Activated CD4-positive, alpha-beta memory T cell treated with anti-CD3 and anti-CD28 coated beads for 36 hours (primary cell): ENCODE data around the gene ANKEF1. TPM values are rescaled to one million over a fixed set of nuclear protein-coding genes. Genes with fewer than 3 reads are reported as not detected.

Experiments used
- CTCF ChIA-PET: fragments of 350-600 bp; sonication (Branson Sonifier 250); formaldehyde crosslinking; loops from one replicate; lab custom pipeline; 2021; ENCODE audit warnings: antibody characterized with exemption, inconsistent platforms; lab: Charles Lee
- POLR2A ChIA-PET: fragments of 350-600 bp; sonication (Branson Sonifier 250); formaldehyde crosslinking; loops from one replicate; lab custom pipeline; 2021; ENCODE audit warnings: antibody characterized with exemption; lab: Charles Lee
- DNase-seq: peaks from one replicate; pipeline ENCODE4 v3.0.0-alpha.2; 2020
- H3K27ac Mint-ChIP-seq: one replicate; pipeline ENCODE4 v1.8.0; 2021; ENCODE audit warnings: mixed read lengths
- H3K27me3 Mint-ChIP-seq: one replicate; pipeline ENCODE4 v1.8.0; 2021; ENCODE audit warnings: mixed read lengths
- H3K36me3 Mint-ChIP-seq: one replicate; pipeline ENCODE4 v1.8.0; 2021; ENCODE audit warnings: mixed read lengths
- H3K4me1 Mint-ChIP-seq: one replicate; pipeline ENCODE4 v1.8.0; 2021; ENCODE audit warnings: low read depth, mixed read lengths
- H3K4me3 Mint-ChIP-seq: one replicate; pipeline ENCODE4 v1.8.0; 2021; ENCODE audit warnings: mild to moderate bottlenecking, mixed read lengths
- H3K9me3 Mint-ChIP-seq: one replicate; pipeline ENCODE4 v1.8.0; 2021; ENCODE audit warnings: mixed read lengths
- intact Hi-C: fragments of 100-400 bp; cut with micrococcal nuclease; formaldehyde crosslinking; loops from one replicate; pipeline ENCODE4 v1.15.1; 2023
- total RNA-seq, 2 experiments: library from RNA; stranded (reverse); gene quantifications; one replicate each; pipeline ENCODE4 v1.2.3, GENCODE V29; 2021

ANKEF1 gene
- total RNA-seq, 2 experiments from 2014 or later = 1.3 TPM

- H3K27ac Mint-ChIP-seq = no peak overlapping the region
- CTCF ChIA-PET = interaction anchor here (0.8 kb wide), 1 partner anchor 16 kb away, joined by 3 read pairs; no protein-coding TSS in a partner anchor
- intact Hi-C loops = no loop called here
- H3K9me3 Mint-ChIP-seq = no peaks in the 10 kb centered on the region
- no peak overlapping the region for H3K4me3 Mint-ChIP-seq
- H3K4me1 Mint-ChIP-seq = peaks cover 2% of the 10 kb centered on the region
- H3K27me3 Mint-ChIP-seq = peaks cover 18% of the 10 kb centered on the region
- no peak for DNase-seq
- no peaks in the 10 kb centered on the region for H3K36me3 Mint-ChIP-seq
- POLR2A ChIA-PET = no interaction called here
Measured at GRCh38 chr20:10074513-10074912, 39.7 kb downstream of the ANKEF1 start.

- POLR2A ChIA-PET = no interaction called here
- DNase-seq = no peak
- Mint-ChIP-seq H3K9me3 (no peaks in the 10 kb centered on the region), H3K4me1 (peaks cover 2% of the 10 kb centered on the region), H3K27ac (no peak overlapping the region), H3K36me3 (no peaks in the 10 kb centered on the region), H3K4me3 (no peak overlapping the region), H3K27me3 (peaks cover 16% of the 10 kb centered on the region)
- CTCF ChIA-PET = no interaction called here
- intact Hi-C loops = no loop called here
Measured at GRCh38 chr20:10075606-10076005, 40.8 kb downstream of the ANKEF1 start.

DNA sequence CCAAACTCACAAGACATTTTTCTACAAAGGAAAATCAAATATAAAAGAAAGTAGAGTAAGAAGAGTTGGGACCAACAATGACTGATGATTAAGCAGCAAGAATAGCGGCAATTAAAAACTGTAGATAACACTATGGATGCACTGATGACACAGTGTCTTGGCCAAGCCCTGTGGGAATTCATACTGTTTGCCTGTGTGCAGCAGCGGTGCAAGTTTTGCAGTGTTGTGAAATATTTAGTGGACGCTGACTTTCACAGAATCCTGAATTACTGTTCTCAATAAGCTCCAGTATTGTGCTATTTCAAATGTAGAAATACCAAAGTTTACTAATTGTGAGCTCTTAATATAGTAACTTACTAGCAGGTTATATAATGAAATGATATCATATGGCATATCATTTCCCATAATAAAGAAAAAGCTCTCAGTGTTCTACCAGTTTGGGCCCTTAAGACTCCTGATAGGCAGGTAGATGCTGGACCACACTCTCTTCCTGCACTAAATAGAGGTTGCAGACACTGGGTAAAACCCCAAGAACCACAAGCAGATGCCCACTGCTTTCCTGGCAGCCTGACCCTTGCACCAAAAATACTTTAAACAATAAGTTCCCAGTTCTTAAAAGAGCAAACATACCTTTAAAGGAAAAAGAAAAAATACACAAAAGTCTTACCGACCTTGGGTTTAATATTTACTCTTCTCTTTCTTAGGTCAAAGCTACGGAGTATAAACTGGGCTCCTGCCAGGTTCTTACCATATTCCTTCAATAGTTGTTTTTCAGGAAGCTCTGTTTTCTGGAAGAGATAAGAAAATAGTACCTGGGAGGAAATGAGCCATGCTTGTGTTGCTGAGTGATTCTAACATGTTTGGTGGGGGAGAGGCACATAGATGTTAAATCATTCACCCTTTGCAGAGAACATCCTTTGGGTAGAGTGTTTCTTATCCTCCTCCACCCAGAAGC, 41.6 kb downstream of the ANKEF1 start:
- POLR2A ChIA-PET = no interaction called here
- CTCF ChIA-PET = interaction anchor here (0.9 to 4.8 kb wide), 4 partner anchors 9 to 98 kb away, joined by 3 to 26 read pairs (median 6); no protein-coding TSS in a partner anchor
- H3K27me3 Mint-ChIP-seq = peaks cover 15% of the 10 kb centered on the region
- no peaks in the 10 kb centered on the region for H3K36me3 Mint-ChIP-seq
- H3K4me3 Mint-ChIP-seq = no peak overlapping the region
- peaks cover 2% of the 10 kb centered on the region for H3K4me1 Mint-ChIP-seq
- intact Hi-C loops = no loop called here
- no peak overlapping the region for H3K27ac Mint-ChIP-seq
- no peak for DNase-seq
- H3K9me3 Mint-ChIP-seq = no peaks in the 10 kb centered on the region

- ChIA-PET CTCF (interaction anchor here (0.9 to 4.8 kb wide), 4 partner anchors 9 to 99 kb away, joined by 3 to 26 read pairs (median 6); no protein-coding TSS in a partner anchor), POLR2A (no interaction called here)
- DNase-seq = peak; percentile 18
- Mint-ChIP-seq H3K4me1 (peaks cover 2% of the 10 kb centered on the region), H3K27me3 (peaks cover 15% of the 10 kb centered on the region), H3K27ac (no peak overlapping the region), H3K36me3 (no peaks in the 10 kb centered on the region), H3K4me3 (no peak overlapping the region), H3K9me3 (no peaks in the 10 kb centered on the region)
- intact Hi-C loops = no loop called here
Measured at GRCh38 chr20:10077081-10077471, 42.3 kb downstream of the ANKEF1 start.

DNA sequence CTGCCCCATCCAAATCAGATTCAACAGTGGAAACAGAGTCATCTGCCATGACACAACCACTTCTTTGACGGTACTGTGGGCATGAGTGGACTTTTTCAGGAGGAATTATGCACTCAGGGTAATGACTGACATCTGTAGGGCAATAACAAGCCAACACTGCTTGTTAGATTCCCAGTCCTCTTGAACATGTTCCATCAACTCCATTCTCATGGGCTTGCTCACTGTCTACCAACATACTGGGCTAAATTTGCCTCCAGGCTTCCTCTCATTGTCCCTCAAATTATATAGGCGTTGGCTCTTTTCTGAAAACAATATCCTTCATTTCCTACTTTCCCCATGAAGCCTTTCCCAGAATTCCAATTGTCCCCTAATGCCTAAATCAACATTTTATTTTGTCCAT, 43.1 kb downstream of the ANKEF1 start:
- Mint-ChIP-seq H3K9me3 (no peaks in the 10 kb centered on the region), H3K4me3 (no peak overlapping the region), H3K36me3 (no peaks in the 10 kb centered on the region), H3K27ac (no peak overlapping the region), H3K4me1 (peaks cover 2% of the 10 kb centered on the region), H3K27me3 (peaks cover 15% of the 10 kb centered on the region)
- DNase-seq = no peak
- ChIA-PET CTCF (interaction anchor here (1.6 to 4.8 kb wide), 2 partner anchors 13 to 100 kb away, joined by 8 to 26 read pairs; no protein-coding TSS in a partner anchor), POLR2A (no interaction called here)
- intact Hi-C loops = no loop called here

- CTCF ChIA-PET = interaction anchor here (4.8 kb wide), 1 partner anchor 12 kb away, joined by 26 read pairs; no protein-coding TSS in a partner anchor
- POLR2A ChIA-PET = no interaction called here
Measured at GRCh38 chr20:10078403-10078802, 43.6 kb downstream of the ANKEF1 start.

GRCh38 chr20:10079964-10080363, 45.2 kb downstream of the ANKEF1 start:
- CTCF ChIA-PET = interaction anchor here (4.8 kb wide), 1 partner anchor 11 kb away, joined by 26 read pairs; no protein-coding TSS in a partner anchor
- no peak overlapping the region for H3K27ac Mint-ChIP-seq
- H3K4me1 Mint-ChIP-seq = peaks cover 2% of the 10 kb centered on the region
- no peaks in the 10 kb centered on the region for H3K9me3 Mint-ChIP-seq
- intact Hi-C loops = no loop called here
- POLR2A ChIA-PET = no interaction called here
- no peak overlapping the region for H3K4me3 Mint-ChIP-seq
- peaks cover 6% of the 10 kb centered on the region for H3K27me3 Mint-ChIP-seq
- no peaks in the 10 kb centered on the region for H3K36me3 Mint-ChIP-seq
- no peak for DNase-seq

More at GRCh38 chr20:10078403-10078802, 43.6 kb downstream of the ANKEF1 start:
- Mint-ChIP-seq H3K4me1 (peaks cover 2% of the 10 kb centered on the region), H3K36me3 (no peaks in the 10 kb centered on the region), H3K27ac (no peak overlapping the region), H3K9me3 (no peaks in the 10 kb centered on the region), H3K27me3 (peaks cover 15% of the 10 kb centered on the region), H3K4me3 (no peak overlapping the region)
- no peak for DNase-seq
- intact Hi-C loops = no loop called here

GRCh38 chr20:10080574-10080973, 45.8 kb downstream of the ANKEF1 start:
- Mint-ChIP-seq H3K4me1 (peaks cover 2% of the 10 kb centered on the region), H3K9me3 (no peaks in the 10 kb centered on the region), H3K36me3 (no peaks in the 10 kb centered on the region), H3K27me3 (peaks cover 3% of the 10 kb centered on the region), H3K27ac (no peak overlapping the region), H3K4me3 (no peak overlapping the region)
- ChIA-PET POLR2A (no interaction called here), CTCF (interaction anchor here (4.8 kb wide), 1 partner anchor 10 kb away, joined by 26 read pairs; no protein-coding TSS in a partner anchor)
- DNase-seq = no peak
- intact Hi-C loops = no loop called here

DNA sequence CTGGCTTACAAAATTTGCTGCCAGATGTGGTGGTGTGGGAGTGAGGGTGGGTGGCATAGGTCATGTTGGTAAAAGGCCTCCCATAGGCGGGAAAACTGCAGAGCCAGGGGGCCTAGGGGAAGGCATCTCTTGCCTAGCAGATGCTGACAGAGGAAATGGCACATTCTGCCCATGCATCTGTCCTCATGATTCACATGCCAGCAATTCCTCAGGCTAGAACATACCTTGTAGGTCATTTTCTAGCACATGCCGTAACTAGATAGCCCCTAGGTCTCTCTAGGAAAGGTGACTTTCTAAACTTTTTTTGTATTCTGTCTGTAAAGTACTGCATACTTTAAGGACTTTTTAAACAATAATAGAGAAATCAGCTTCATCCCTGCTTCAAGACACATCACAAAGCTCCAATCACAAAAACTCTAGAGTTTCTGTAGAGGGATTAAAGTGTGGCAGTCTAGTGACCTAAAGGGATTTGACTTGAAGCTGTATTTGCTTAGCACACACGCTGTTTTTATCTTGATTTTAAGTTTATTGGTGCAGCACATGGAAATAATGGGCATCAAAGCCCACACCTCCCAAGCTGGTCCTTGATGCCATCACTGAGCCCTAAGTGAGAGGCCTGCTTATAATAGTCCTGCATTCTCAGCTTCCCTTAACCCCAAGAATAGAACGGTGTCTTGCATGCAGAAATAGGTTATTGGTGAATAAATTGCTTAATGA, 55.2 kb downstream of the ANKEF1 start:
- Mint-ChIP-seq H3K27me3 (peaks cover 2% of the 10 kb centered on the region), H3K4me3 (no peak overlapping the region), H3K9me3 (no peaks in the 10 kb centered on the region), H3K36me3 (no peaks in the 10 kb centered on the region), H3K4me1 (no peaks in the 10 kb centered on the region), H3K27ac (no peak overlapping the region)
- intact Hi-C loops = loop anchor here (1.0 to 10.0 kb wide), 3 partner anchors 112 to 473 kb away; partner anchors contain the start of gene SNAP25
- no peak for DNase-seq
- CTCF ChIA-PET = interaction anchor here (0.6 to 6.7 kb wide), 18 partner anchors 9 to 682 kb away, joined by 3 to 80 read pairs (median 4); no protein-coding TSS in a partner anchor
- POLR2A ChIA-PET = no interaction called here

DNA sequence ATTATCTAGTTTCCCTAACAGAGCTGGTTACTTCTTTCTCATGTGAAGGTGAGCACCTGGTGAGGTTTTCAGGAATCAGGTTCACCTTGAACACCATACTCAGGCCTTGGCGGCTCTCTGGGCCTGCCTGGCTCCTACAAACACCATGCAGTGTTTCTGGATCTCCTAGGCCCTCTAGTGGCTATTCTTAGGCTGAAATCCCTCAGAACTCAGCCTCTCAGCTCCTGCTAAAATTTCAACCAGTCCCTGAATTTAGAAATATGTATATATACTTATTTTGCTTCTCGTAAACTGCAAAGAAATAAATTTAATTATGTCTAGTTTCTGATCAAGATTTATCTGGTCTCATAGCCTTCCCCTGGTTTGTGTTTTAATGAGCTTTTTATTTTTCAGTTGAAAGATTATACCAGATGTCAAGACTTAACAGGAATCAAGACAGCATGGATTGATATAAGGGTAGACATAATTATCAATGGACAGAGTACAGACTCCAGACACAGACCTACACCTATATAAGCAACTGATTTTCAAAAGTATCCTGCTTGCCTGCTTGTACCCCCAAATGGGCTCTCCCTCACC, 55.9 kb downstream of the ANKEF1 start:
- H3K4me1 Mint-ChIP-seq = no peaks in the 10 kb centered on the region
- peaks cover 2% of the 10 kb centered on the region for H3K27me3 Mint-ChIP-seq
- peak; percentile 18 for DNase-seq
- intact Hi-C loops = loop anchor here (1.0 to 10.0 kb wide), 3 partner anchors 112 to 474 kb away; partner anchors contain the start of gene SNAP25
- no peaks in the 10 kb centered on the region for H3K36me3 Mint-ChIP-seq
- ChIA-PET CTCF (interaction anchor here (0.6 to 6.7 kb wide), 18 partner anchors 8 to 683 kb away, joined by 3 to 80 read pairs (median 4); no protein-coding TSS in a partner anchor), POLR2A (no interaction called here)
- H3K4me3 Mint-ChIP-seq = no peak overlapping the region
- H3K9me3 Mint-ChIP-seq = no peaks in the 10 kb centered on the region
- no peak overlapping the region for H3K27ac Mint-ChIP-seq

DNA sequence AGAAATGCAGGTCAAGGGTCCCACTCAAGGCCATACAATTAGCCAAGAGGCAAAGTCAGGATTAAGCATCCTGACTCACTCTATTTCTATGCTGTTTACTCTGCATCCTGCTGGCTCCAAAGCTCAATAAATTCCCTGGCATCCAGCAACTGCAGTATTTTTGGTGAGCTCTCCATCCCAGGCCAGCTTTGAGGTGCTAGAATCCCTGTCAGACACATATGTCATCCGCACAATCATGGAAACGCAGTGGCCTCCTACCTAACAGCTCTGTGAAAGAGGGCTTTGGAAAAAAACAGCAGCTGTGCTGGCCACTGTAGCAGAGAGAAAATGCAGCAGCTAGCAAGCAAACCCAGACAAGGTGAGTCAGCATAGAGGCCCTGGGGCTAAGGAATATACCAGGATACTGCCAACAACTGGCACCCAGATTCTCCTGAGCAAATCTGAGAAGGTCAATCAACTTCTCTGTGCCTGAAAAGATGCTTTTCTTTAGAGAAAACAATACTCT, 58.4 kb downstream of the ANKEF1 start:
- intact Hi-C loops = loop anchor here (10.0 kb wide), 1 partner anchor 122 kb away; the partner anchor contains the start of gene SNAP25
- POLR2A ChIA-PET = no interaction called here
- H3K9me3 Mint-ChIP-seq = no peaks in the 10 kb centered on the region
- peaks cover 2% of the 10 kb centered on the region for H3K27me3 Mint-ChIP-seq
- no peaks in the 10 kb centered on the region for H3K4me1 Mint-ChIP-seq
- no peaks in the 10 kb centered on the region for H3K36me3 Mint-ChIP-seq
- no peak overlapping the region for H3K4me3 Mint-ChIP-seq
- no peak overlapping the region for H3K27ac Mint-ChIP-seq
- CTCF ChIA-PET = interaction anchor here (1.3 to 6.7 kb wide), 4 partner anchors 19 to 476 kb away, joined by 3 to 80 read pairs (median 38); no protein-coding TSS in a partner anchor
- DNase-seq = no peak
